Embryonic facial prominence (tissue), 1 donor: Measurements from ENCODE around the gene CYP4V2.
"Not testable (repeated sequence)": the region's sequence is repeated elsewhere in the genome, so short reads cannot be mapped to it uniquely, and the experiment has no call there.

Source experiments
- DNase-seq: peaks from one replicate; pipeline ENCODE4 v3.0.0-alpha.2; 2016; ENCODE audit errors: extremely low spot score

CYP4V2 gene

DNA sequence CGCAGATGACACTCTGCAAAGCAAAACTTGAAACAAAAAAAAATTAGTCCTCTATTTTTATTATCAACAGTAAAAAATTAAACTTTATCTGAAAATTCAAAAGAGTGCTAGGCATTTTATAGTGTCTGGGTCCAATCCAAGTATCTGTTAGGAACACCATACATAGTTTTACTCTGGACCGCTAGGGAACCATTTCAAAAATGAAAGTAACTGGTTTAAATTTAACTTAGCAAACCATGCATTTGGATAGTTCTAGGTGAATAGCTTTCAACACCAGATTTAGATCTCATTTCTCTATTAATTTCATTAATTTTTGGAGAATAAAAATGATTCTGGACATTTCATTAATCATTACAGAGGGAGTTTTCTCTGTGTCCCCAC lies 37.1 kb downstream of the CYP4V2 start:
- DNase-seq: no peak

DNA sequence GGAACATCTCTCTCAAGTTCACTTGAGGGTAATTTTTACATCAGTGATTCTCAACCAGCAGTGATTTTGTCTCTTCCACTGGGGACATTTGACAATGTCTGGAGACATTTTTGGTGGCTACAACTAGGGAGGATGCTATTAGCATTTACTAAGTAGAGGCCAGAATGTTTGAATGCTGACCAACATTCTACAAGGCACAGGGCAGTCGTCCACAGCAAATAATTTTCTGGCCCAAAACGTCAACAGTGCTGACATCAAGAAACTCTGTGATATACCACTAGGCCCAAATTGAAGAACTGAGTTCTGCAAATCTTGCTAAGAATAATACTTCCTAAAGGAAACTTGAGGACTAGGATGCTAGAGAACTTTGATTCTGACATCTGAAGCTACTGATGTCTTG lies 43.0 kb downstream of the CYP4V2 start:
- DNase-seq: no peak

DNA sequence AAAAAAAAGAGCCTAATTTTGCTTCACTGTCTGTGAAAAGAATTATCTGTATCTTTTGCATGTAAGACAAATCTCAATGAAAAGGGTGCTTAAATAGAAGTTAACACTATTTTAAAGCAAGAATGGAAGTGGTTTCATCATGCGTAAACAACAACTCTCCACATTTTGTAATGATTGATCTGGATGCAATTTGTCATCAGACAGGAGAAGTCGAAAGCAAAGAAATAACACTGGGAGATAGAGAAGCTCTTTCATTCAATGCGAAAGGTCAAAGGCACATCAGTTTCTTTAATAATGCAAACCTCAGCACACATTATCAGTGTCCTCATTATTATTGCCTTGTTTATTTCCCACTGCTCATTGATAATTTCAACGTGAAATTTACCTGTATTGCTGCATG lies 44.8 kb downstream of the CYP4V2 start:
- DNase-seq: no peak

DNA sequence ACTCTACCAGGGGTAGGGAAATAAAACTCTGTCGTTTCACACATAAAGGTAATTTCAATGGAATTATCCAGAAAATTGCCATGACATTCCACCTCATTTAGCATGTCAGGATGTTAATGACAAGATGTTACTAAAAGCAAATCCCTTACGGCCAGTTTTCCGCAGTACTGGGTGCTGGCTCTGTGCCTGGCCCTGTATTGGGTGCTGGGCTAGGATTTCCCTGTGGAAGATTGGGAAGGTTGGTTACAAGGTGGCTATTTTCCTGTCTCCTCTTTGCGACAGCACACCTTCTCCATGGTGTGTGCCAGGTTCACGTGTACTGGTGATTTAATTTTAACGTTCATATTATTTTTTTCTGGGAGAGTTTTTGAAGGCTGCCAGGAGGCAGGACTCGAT lies 49.1 kb downstream of the CYP4V2 start:
- no peak for DNase-seq

DNA sequence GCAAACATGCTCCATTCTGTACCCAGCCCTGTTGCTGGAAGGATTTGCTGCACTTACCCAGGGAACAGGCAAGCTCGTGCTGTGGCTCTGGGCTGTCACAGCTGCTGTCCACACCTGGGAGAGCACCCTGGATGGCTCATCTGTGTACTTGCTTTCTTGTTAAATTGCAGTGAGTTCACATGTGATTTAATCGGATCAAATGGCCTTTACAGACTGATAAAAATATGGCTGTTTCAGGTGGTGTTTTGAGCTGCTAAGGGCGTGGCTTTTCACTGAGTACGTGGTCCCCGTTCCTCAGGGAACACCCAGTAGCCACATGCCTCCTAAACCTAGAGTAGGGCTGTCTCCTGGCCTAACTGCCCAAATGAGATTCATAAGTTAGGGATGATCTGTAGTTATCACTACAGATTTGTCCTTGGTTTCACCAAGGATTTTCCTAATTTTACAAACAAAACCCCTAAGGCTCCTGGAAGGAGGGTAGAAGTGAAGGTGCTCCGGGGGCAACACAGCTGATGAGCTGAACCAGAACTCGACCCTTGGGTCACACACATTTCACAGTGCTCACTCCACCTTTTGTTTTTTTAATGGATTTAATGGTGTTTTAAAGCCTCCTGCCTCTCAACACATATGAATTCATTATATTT lies 49.6 kb downstream of the CYP4V2 start:
- no peak for DNase-seq

DNA sequence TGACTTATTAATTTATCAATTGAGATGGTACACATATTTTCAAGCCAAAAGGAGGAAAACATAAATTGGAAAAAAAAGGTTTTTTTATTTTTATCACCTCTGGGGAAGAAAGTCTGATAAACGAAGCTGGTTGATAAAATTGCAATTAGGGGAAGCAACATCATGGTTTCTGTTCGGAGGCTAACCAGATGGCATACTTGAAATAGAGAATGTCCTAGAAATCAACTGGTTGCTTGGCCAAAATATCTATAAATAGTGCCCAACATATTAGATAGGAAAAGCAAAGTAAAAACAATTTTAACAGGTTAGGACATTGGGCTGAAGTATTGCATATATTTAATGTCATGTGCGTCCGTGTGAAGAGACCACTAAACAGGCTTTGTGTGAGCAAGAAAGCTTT lies 50.2 kb downstream of the CYP4V2 start:
- DNase-seq: no peak

DNA sequence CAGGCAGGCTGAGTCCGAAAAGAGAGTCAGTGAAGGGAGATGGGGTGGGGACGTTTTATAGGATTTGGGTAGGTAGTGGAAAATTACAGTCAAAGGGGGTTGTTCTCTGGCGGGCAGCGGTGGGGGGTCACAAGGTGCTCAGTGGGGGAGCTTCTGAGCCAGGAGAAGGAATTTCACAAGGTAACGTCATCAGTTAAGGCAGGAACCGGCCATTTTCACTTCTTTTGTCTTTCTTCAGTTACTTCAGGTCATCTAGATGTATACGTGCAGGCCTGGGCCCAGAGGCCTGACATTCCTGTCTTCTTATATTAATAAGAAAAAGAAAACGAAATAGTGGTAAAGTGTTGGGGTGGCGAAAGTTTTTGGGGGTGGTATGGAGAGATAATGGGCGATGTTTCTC lies 50.7 kb downstream of the CYP4V2 start:
- not testable (repeated sequence) for DNase-seq

DNA sequence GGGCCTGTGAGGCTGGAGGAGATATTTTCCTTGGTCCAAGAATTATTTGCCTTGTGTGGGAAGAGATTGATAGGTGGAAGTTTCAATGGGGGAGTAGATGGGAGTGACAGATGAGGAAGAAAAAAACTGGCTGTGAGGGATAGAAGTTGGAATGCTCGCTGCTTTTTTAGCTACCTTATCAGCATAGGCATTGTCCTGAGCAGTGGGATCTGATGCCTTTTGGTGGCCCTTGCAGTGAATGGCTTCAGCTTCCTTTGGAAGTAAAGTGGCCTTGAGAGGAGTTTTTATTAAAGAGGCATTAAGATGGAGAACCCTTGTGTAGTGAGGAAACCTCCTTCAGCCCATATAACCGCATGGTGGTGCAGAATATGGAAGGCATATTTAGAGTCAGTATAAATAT lies 52.0 kb downstream of the CYP4V2 start:
- DNase-seq: no peak

DNA sequence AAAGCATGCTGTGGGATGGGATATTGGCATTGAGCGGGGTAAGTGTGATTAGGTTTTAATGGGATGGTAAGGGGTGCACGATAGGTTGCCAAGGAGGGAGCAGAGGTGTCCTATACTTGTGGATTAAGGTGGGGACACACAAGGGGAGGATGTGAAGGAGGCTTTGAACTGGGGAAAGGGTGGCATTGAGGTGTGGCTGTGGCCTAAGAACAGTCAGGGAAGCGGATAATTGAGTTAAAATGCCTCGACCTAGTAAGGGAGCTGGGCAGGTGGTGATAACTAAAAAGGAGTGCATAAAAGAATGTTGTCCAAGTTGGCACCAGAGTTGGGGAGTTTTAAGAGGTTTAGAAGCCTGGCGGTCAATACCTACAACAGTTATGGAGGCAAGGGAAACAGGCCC lies 53.5 kb downstream of the CYP4V2 start:
- no peak for DNase-seq

DNA sequence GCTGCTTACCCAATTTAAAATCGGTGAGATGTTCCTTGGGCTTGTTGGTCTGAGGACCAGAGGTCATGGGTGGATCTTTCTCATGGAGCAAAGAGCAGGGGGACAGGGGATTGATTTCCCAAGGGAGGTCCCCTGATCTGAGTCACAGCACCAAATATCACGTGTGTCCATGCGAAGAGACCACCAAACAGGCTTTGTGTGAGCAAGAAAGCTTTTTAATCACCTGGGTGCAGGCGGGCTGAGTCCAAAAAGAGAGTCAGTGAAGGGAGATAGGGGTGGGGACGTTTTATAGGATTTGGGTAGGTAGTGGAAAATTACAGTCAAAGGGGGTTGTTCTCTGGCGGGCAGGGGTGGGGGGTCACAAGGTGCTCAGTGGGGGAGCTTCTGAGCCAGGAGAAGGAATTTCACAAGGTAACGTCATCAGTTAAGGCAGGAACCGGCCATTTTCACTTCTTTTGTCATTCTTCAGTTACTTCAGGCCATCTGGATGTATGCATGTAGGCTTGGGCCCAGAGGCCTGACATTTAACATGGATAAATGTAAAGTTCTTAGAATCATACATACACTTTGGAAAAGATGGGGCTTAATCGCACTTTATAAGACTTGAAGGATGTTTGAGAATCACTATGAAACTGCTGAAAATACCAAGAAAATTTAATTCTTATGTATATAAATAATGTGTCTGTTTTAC lies 55.8 kb downstream of the CYP4V2 start:
- not testable (repeated sequence) for DNase-seq

DNA sequence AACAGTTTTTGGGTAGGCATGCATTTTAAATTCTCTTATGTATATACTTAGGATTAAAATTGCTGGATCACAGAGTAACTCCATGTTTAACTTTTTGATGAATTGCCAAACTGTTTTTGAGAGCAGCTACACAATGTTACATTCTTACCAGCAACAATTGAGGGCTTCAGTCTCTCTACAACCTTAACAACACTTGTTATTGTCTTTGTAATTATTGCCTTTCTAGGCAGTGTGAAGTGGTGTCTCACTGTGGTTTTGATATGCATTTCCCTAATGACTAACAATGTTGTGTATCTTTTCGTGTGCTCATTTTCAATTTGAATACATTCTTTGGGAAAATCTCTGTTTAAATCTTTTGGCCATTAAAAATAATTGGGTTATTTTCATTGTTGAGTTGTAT lies 57.3 kb downstream of the CYP4V2 start:
- DNase-seq: no peak

DNA sequence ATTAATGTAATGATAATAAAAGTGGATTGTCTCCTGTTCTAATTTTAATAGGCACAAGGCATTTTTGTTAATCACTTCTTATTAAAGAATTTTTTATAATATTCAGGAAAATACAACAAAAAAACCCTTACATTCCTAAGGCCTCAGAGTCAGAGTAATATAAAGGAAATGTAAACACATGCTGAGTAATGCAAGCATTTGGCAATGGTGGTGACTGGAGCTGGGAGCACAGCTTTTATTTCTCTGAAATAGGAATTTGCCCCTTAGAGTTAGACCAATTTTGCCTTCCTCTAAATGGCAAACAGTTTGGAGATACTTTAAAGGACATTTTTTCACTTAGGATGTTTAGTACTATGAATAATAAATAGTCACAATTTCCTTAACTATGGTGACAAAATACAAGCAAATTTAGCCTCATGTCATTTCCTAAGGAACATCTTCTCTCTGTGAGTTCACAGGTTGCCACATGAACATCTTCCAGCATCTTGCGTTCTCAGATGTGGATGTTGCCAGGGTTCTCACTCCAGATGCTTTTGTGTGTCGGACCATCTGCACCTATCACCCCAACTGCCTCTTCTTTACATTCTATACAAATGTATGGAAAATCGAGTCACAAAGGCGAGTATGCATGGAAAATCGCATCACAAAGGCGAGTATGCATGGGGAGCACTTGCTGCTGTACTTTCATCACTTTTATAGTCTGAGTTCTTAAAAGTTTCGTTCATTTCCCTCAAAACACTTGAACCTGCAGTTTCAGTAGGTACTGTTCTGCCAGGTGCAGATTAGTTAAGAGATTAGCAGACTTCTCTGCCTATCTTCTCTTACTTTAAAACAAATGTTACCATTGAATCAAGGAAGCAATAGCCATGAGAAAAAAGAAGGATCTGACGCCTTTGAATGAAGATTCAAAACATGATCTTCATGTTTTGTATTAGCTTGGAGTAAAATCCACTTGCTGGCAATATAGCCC lies 58.7 kb downstream of the CYP4V2 start:
- DNase-seq: no peak

DNA sequence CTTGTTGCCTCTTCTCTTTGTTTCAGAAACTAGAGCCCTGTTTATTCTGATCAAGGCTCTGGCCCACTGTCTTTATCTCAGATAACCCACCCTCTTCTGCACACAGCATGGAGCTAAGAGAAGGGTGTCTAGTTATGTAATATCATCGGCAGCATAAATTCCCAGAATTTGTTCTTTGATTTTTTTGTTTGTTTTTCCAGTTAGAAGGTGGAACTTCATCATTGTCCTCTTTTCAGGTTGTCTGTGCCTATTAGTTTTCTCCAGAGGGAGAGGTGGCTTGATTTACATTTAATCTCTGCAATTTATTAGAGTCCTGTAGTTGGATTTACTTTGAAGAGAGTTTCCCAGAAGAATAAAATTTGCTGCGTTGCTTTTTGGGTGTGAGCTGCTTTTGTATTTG lies 59.4 kb downstream of the CYP4V2 start:
- DNase-seq: no peak

DNA sequence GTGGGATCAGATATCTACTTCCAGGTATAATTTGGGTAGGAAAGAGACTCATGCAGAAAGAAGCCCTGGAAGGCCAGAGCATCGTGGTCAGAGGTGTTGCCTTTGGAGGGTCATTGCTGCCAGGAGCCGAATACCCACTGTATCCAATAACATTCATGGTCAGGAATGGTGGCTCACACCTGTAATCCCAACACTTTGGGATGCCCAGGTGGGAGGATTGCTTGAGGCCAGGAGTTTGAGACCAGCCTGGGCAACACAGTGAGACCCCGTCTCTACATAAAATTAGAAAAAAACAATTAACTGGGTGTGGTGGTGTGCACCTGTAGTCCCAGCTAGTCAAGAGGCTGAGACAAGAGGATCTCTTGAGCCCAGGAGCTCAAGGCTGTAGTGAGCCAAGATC lies 63.8 kb downstream of the CYP4V2 start:
- DNase-seq: no peak

DNA sequence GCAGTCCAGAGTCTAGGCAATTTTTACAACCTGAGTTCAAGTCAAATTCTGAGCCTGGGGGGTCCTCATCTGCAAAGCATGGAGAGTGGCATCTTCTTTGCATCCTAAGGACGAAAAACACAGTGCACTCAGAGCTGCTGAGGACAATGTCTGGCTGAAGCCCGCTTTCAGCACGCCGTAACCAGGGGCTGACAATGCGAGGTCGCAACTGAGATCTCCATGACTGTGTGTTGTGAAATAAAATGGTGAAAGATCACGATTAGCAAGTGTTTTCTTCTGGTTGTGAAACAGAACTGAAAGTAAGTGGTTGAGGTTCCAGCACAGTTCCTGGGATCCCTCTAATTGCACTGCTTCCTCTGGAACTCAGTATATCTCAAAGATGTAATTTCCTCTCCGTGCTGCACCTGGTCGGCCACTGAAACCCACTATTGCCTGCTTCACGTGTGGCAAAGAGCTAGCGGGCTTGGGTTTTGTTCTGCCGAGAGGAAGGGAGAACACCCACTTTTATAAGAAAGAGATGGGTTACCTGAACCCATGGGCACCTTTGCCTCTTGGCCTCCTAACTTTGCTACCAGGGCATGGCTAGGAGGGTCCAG lies 66.9 kb downstream of the CYP4V2 start:
- no peak for DNase-seq

DNA sequence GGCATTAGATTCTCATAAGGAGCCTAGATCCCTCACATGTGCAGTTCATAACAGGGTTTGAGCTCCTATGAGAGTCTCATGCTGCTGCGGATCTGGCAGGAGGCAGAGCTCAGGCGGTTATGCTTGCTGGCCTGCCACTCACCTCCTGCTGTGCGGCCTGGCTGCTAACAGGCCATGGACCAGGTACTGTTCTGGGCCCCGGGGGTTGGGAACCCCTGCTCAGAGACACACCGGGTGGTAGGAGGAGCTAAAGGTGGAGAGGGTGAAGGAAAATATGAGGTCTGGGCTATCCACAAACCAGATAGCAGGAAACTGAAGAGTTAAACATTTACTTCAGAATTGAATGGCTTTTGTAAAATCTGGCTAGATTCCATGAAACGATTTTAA lies 68.7 kb downstream of the CYP4V2 start:
- no peak for DNase-seq
